Stimulated activated naive CD4-positive, alpha-beta T cell treated with Interleukin-2 at 50 U/mL for 16 hours (primary cell): ENCODE results near the gene SLC37A2.
"Not testable (repeated sequence)": the region's sequence is repeated elsewhere in the genome, so short reads cannot be mapped to it uniquely, and the experiment has no call there.

Experiments used
- DNase-seq: peaks from one replicate; lab custom pipeline; 2025; lab: John Stamatoyannopoulos, UW

SLC37A2 gene

DNA sequence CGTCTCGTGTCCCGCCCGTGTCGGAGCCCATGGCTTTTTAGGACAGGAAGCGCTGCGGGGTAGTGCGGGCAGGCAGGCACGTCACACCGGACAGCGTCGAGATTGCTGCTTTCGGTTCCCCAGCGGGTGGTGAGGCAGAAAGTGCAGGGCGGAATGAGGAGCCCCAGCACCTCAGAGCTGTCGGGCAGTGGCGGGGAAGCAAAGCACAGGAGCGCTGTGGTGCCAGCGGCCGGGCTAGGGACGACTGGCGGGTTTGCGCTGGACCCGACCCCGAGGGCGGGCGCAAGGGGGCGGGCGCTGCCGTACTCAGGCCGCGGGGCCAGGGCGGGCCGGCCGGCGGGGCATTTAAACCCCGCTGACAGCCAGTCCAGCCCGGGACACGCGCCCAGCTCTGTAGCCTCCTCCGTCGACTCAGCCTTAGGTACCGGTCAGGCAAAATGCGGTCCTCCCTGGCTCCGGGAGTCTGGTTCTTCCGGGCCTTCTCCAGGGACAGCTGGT, at the start of gene SLC37A2:
TSS of gene SLC37A2 (plus strand) at position 375 of the 498 bp plus-strand sequence. CDS start at position 438, 63 bp downstream.
- DNase-seq, result peak; percentile 24

DNA sequence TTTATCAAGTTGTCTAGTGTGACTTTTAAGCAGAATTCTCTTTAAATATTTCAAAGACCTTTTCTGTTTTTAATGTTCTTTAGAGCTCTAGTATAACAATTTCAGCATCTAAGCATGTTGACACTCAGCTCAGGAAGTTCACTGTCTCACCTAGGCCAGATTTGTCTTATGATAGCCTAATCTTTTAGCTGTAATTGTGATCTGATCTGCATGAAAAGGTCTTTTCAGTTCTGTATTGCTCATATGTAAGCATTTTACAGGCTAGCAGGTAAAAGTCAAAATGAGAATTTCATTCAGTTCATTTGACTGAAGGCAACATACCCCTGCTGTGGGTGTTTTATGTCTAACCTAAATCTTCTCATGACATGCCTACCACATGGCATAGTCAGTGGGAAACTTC, 46.7 kb upstream of the SLC37A2 start:
- DNase-seq, result no peak

- DNase-seq, result no peak
Observed at GRCh38 chr11:125020342-125020741, 42.8 kb upstream of the SLC37A2 start.

DNA sequence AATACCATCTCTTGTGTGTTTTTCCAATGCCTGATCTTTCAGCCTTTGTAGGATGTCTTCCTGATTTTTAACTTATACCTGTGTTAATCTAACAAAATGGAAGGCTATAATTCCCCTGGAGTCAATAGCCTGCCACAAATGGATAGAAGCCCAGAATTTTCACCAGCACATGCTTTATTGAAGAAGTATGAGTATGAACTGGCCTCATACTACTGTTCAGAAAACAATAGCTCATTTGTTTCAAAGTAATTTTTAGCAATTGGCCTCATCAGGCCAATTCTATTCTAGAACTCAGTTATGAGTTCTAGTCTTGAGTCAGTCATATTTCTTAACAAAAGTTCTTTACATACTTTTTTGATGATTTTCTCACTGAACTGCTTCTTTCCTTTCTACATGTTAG, 40.6 kb upstream of the SLC37A2 start:
- DNase-seq, result no peak

GRCh38 chr11:125025968-125026367, 37.1 kb upstream of the SLC37A2 start:
- DNase-seq, result no peak

- not testable (repeated sequence) for DNase-seq
Observed at GRCh38 chr11:125029431-125029830, 33.7 kb upstream of the SLC37A2 start.

- no peak for DNase-seq
Observed at GRCh38 chr11:125036933-125037332, 26.2 kb upstream of the SLC37A2 start.

DNA sequence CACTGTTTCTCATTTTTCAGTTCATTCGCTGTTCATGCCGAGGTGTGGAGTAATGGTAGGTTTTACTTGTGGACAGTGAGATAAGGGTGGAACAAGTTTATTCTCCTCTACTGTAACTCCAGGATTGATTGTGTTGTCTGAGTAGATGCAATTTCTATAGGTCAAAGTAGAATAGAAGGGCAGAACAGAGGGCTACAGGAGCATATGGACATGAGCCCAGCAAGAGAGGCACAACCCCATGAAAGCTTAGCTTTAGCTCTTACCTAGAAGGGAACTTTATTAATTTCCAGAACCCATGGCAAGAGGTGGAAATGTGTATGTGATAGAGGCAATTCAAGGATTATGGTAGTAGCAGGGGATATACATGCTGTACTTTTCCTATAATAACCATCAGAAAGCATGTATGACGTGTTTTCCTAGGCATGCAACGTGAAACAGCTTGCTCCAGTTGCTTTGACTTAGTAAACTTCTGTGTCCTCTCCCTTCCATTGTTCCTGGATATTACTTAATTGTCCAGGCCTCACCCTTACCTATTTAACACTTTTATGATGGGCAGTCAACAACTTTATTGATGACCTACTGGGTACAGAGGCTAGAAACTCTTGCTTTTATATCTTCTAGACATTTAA, 13.8 kb upstream of the SLC37A2 start:
- DNase-seq, result no peak

GRCh38 chr11:125052047-125052446, 11.1 kb upstream of the SLC37A2 start:
- DNase-seq, result no peak

GRCh38 chr11:125053167-125053566, 9.9 kb upstream of the SLC37A2 start:
- DNase-seq, result no peak

DNA sequence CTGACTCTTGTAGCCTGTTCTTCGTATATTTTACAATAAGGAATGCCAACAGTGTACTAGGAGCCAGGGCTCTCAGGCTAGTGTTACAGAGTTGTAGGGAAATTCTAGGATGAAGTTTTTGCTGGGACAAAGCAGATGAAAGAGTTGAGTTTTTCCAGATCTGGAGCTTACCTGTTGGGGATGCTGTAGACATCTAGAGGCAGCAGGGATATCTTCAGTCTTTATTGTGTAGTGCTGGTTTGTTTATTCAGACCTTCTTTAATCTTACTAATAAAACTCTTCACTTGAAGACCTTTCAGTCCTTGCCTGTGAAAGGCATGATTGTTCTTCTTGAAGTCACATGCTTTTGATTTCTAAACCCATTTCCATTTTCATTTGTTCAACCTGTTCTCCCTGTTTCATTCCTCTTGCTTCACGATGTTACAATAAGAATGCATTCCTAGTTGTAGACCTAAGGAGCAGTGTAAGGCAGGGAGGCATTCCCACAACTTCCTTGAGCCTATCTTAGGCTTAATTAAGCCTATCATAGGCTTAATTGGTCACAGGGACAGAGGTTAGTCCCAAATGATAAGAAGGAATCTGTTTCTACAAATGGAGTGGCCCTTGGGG, 7.9 kb upstream of the SLC37A2 start:
- DNase-seq, result no peak

DNA sequence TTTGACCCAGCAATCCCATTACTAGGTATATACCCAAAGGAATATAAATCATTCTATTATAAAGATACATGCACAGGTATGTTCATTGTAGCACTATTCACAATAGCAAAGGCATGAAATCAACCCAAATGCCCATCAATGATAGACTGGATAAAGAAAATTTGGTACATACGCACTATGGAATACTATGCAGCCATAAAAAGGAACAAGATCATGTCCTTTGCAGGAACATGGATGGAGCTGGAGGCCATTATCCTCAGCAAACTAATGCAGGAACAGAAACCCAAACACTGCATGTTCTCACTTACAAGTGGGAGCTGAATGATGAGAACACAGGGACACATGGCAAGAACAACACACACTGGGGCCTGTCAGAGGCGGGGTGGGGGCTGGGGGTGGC, 7.0 kb upstream of the SLC37A2 start:
- DNase-seq, result not testable (repeated sequence)

DNA sequence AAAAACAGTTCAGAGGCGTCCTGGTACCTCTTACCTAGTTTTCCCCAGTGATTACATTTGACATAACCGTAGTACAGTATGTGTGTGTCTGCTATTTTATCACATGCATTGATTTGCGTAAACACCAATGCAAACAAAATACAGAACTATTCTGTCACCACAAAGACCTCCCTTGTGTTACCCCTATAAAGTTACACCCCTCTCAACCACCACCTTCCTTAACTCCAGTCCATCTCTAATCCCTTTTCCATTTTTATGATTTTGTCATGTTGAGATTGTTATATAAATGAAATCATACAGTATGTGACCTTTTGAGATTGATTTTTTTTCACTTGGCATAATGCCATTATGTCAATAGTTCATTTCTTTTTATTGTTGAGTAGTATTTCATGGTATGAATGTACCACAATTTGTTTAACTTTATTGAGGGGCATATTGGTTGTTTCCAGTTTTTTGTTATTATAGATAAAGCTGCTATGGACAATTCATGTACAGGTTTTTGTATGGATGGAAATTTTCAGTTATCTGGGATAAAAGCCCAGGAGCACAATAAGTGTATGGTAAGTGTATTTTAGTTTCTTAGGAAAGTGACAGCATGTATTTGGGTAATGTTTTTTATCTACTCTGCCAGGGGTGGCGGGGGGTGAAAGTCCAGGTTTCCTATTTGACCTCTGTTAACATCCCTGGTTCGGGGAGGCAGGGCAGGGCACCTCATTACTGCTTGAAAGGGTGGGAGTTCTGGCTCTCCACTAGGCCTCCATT, 6.0 kb upstream of the SLC37A2 start:
- no peak for DNase-seq

DNA sequence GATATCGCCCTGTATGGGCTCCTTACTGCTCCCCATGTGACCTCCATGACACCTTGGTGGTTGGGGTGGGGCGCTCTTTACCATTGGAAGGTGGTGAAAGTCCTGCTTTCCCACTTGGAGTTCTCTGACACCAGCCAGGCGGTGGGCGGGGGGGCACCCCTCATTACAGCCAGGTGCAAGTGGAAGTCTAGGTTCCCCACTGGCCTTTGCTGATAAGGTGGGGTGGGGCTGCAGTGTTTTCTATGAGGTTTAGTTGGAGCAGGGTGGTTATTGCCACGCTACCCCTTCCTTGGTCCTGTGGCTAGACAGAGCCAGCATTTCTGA, 5.5 kb upstream of the SLC37A2 start:
- DNase-seq, result no peak

GRCh38 chr11:125061281-125061680, 1.8 kb upstream of the SLC37A2 start:
- DNase-seq, result no peak

GRCh38 chr11:125062218-125062930, 731 bp upstream of the SLC37A2 start:
- no peak for DNase-seq

DNA sequence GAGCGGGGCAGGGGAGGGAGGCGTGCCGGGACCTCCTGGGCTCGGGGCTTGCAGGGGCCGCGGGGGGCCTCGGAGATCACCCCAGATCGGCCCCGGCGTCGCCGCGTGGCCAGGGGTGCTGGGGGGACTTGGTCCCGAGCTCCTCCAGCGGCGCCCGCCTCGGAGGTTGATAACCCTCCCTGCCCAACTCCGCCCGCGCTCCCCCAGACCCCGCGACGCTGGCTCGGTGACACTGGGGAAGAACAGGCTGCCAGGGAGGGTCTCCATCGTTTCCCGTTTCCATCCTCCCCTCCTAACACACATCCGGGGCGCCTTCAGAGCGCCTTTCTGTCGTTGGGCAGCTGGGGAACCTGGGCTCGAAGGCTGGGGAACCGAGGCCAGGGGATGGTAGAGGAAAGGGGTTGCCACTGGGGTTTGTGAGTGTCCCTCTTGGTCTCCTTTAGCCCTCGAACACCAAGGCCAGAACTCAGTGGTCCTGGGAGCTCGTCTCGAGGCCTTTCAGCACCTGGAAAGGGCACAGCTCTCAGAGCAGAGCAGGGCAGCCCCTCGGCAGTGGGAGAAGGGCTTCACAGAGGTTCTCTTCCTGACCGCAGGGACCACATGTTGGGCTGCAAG, 431 bp downstream of the SLC37A2 start:
- DNase-seq, result no peak

DNA sequence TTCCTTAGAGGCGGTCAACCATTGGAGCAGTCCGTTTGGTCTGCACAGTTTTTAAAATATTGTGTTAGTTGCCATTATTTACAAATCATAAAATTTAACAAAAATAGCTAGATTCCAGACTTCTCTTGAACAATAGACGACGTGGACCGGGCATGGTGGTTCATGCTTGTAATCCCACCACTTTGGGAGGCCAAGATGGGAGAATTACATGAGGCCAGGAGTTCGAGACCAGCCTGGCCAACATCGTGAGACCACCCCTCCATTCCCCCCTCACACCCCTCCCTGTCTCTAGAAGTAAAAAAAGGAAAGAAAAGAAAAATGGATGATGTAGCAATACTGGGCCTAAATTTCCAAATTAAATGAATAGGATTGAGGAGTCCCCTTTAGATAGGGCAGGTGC, 965 bp downstream of the SLC37A2 start:
- DNase-seq, result no peak

GRCh38 chr11:125068368-125068767, 5.3 kb downstream of the SLC37A2 start:
- DNase-seq, result no peak

DNA sequence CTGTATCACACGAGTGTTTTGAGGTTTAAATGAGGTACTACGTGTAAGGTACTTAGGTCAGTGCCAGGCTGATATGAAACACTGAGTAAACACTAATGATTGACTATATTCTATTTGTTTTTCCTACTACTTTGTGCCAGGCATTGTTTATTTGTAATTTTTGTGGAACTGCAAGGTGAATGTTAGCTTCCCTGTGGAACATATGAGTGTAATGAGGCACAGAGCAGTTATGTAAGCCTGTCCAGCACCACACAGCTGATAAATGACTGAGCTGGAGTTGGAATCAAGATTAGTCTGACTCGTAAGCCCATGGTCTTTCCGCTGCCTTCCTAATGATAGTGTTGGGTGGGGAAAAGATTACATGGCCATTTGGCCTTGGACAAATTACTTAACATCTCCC, 5.9 kb downstream of the SLC37A2 start:
- DNase-seq, result no peak

DNA sequence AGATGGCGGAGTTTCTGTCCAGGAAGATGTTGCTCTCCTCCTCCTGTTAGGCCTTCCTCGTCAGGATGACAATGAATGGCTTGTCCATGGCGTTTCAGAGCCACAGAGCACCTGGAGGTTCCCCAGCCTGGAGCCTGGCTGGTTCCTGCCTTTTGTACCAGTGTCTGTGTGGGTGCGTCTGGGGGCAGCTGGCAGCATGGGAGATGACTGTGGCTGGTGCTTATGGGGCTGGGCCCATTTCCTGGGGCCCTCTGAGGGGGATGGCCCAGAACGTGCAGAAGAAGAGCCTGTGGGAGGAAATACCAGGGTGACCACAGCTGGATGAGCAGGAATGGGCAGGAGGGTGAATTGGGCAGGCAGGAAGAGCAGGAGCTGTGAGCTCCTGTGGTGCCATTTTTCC, 6.7 kb downstream of the SLC37A2 start:
- no peak for DNase-seq

DNA sequence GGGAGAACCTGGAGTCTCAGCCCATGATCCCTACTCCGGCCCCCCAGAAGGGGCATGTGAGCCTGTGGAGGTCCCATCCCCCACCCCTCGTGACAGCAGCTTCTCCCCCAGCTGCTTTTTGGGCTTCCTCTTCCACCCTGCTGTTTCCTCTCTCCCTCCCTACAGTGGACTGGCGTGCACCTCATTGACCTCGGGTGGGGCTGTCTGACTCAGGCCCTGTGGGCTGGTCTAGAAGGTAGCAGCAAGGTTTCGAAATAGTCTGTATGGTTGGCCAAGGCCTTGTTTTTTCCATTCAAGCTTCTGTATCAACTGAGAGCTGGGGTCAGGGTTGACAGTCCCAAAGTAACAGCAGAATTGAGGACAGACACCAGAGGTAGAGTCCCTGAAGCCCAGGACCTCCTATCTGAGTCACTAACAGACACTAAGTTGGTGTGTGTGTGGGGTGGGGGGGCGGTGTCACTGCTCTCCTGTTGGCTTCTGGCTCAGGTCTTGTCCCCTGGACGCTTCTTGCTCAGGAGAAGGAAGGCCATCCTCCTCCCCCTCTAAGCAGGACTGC, 7.7 kb downstream of the SLC37A2 start:
- DNase-seq, result no peak
